Measurements from ENCODE around the gene CALCOCO1.
"Not testable (repeated sequence)": the region's sequence is repeated elsewhere in the genome, so short reads cannot be mapped to it uniquely, and the experiment has no call there.

The CALCOCO1 gene

GRCh38 chr12:53696655-53697331 lies 30.5 kb downstream of the CALCOCO1 start:
- DNase-seq (ENCODE audit: low read depth in 2 of 2) = no peak

DNA sequence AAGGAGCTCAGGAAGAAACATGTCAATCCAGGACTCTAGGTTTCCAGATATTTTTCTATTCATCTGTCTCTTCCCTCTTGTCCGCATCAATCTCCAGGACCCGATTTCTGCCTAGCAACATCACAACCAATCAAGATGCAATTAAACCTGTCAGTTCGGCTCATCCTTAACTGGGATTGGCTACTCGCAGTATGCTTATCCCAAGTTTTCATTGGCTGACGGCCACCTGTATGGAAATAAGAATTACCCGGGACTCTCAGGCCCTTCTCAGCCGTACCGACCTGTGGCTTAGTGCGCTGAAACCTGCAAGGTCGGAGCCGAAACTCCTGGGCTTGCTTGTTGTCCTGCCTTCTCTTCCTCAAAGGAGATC lies 31.0 kb downstream of the CALCOCO1 start:
- no peak for DNase-seq (ENCODE audit: low read depth in 2 of 2)

GRCh38 chr12:53695152-53696145 lies 31.8 kb downstream of the CALCOCO1 start:
- DNase-seq (ENCODE audit: low read depth in 2 of 2) = peak; percentile 33 to 38

- DNase-seq (ENCODE audit: low read depth in 2 of 2) = no peak
Observed at GRCh38 chr12:53694756-53695151, 32.5 kb downstream of the CALCOCO1 start.

GRCh38 chr12:53688134-53688533 lies 39.1 kb downstream of the CALCOCO1 start:
- DNase-seq (ENCODE audit: low read depth in 2 of 2) = no peak

- DNase-seq (ENCODE audit: low read depth in 2 of 2) = no peak
Observed at GRCh38 chr12:53686436-53686835, 40.8 kb downstream of the CALCOCO1 start.

GRCh38 chr12:53684654-53685220 lies 42.5 kb downstream of the CALCOCO1 start:
- DNase-seq (ENCODE audit: low read depth in 2 of 2) = no peak

GRCh38 chr12:53683983-53684382 lies 43.3 kb downstream of the CALCOCO1 start:
- DNase-seq (ENCODE audit: low read depth in 2 of 2) = no peak

- DNase-seq (ENCODE audit: low read depth in 2 of 2) = no peak
Observed at GRCh38 chr12:53683494-53683893, 43.8 kb downstream of the CALCOCO1 start.

DNA sequence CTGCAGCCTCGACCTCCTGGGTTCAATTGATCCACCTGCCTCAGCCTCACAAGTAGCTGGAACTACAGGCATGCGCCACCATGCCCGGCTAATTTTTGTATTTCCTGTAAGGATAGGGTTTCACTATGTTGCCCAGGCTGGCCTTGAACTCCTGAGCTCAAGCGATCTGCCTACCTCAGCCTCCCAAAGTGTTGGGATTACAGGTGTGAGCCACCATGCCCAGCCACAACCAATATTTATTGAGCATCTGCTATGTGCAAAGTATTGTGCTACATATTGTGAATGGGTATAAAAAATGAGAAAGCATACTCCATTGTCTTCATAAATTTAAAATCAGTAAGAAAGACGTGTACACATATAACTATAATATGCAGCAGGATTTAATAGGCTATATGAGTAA lies 47.2 kb downstream of the CALCOCO1 start:
- not testable (repeated sequence) for DNase-seq (ENCODE audit: low read depth in 2 of 2)

GRCh38 chr12:53677800-53678148 lies 49.5 kb downstream of the CALCOCO1 start:
- no peak for DNase-seq (ENCODE audit: low read depth in 2 of 2)

- no peak for DNase-seq (ENCODE audit: low read depth in 2 of 2)
Observed at GRCh38 chr12:53677016-53677799, 50.0 kb downstream of the CALCOCO1 start.

- DNase-seq (ENCODE audit: low read depth in 2 of 2) = peak in 1 of 2 donors; percentile 11
Observed at GRCh38 chr12:53676656-53677015, 50.6 kb downstream of the CALCOCO1 start.

- DNase-seq (ENCODE audit: low read depth in 2 of 2) = peak; percentile 92 to 94
Observed at GRCh38 chr12:53675701-53676607, 51.3 kb downstream of the CALCOCO1 start, which contains the start of gene ATP5MC2. Gene ATP5MC2, minus strand, starts transcription at chr12:53676083. Its CDS starts 3,469 bp downstream, at chr12:53672614.

DNA sequence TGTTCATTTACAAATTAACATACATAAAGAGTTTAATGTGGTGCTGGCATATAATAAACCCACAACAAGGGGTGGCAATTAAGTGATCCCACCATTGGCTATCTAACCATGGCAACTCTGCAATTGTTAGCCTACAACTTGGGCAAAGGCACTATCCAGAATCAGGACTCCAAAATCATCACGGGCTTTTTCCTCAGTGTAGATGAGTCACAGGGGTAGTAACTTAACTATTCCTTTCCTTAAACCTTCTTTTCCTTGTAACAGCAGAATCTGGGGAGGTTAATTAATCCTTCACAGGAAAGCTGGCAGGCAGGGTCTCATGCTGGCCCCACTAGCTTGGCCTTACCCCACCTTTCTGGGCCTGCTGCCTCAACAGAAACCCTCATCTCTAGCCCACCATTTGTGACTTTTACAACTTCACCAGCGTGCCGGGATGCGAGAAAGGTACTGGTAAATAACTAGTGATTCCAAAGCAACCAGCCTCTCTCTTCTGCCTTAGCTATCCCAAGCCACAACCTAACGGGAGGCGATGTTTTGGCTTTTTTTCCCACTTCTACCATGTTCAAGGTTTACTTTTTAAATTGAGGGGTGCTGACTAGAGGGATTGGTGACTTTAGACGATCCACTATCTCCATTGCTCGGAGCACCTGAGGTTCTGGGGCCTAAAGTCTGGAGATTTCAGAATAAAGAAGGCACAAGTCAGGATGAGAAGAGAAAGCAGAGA lies 52.1 kb downstream of the CALCOCO1 start:
- DNase-seq (ENCODE audit: low read depth in 2 of 2) = no peak

- DNase-seq (ENCODE audit: low read depth in 2 of 2) = no peak
Observed at GRCh38 chr12:53670971-53671370, 56.3 kb downstream of the CALCOCO1 start.

DNA sequence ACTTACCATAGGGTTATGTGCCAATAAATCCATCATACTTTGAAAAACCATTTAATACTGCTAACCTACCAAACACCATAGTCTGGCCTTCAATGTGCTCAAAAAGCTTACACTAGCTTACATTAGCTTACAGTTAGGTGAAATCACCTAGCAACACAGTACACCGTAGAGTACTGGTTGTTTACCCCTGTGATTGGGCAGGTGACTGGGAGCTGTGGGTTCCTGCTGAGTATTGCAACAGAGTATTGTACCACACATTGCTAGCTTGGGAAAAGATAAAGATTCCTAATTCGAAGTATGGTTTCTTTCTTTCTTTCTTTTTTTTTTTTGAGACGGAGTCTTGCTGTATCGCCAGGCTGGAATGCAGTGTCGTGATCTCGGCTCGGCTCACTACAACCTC lies 56.9 kb downstream of the CALCOCO1 start:
- DNase-seq (ENCODE audit: low read depth in 2 of 2) = no peak

DNA sequence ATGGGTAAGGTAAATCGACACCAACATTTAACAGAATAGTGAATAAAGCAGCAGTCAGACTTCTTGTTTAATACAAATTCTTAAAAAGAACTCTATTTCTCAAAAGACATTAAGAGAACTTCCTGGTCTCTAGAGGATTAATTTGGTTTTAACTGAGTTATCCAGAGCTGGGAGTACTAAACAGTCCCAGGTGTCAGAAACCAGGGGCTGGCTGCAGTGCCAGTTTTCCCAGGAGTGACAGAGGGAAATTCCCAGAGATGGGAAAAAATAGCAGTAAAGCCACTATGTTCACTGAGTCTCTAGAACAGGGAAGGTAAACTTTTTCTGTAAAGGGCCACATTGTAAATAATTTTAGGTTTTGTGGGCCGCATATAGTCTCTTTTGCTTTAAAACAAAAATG lies 60.2 kb downstream of the CALCOCO1 start:
- DNase-seq (ENCODE audit: low read depth in 2 of 2) = no peak

- no peak for DNase-seq (ENCODE audit: low read depth in 2 of 2)
Observed at GRCh38 chr12:53664936-53665335, 62.3 kb downstream of the CALCOCO1 start.

- no peak for DNase-seq (ENCODE audit: low read depth in 2 of 2)
Observed at GRCh38 chr12:53664191-53664590, 63.1 kb downstream of the CALCOCO1 start.

Measured in stimulated activated CD8-positive, alpha-beta memory T cell treated with anti-CD3 and anti-CD28 coated beads, Interleukin-2, amount 100 ng/mL, for 48 hours (primary cell).